Thyroid gland (tissue), 4 donors: Measurements from ENCODE around the gene XPNPEP2.

ENCODE experiments used
- POLR2A ChIP-seq, 2 donors: fragments of 450-650 bp; IDR thresholded peaks; one replicate each; pipeline ENCODE4 v1.6.1; 2017; ENCODE audit warnings: antibody characterized with exemption in 2 of 2, mild to moderate bottlenecking in 2 of 2, moderate library complexity in 1 of 2
- TF ChIP-seq, protein P1 (sequence below), 6 experiments: fragments of 200-600 bp in 3 of 6; fragments of 450-650 bp in 3 of 6; sonication (generic) in 3 of 6; IDR thresholded peaks; one replicate each; pipeline ENCODE4 v1.5.1; 2016 to 2019; ENCODE audit warnings: antibody characterized with exemption in 6 of 6, mild to moderate bottlenecking in 2 of 6, inconsistent platforms in 1 of 6, moderate library complexity in 1 of 6

DNA sequence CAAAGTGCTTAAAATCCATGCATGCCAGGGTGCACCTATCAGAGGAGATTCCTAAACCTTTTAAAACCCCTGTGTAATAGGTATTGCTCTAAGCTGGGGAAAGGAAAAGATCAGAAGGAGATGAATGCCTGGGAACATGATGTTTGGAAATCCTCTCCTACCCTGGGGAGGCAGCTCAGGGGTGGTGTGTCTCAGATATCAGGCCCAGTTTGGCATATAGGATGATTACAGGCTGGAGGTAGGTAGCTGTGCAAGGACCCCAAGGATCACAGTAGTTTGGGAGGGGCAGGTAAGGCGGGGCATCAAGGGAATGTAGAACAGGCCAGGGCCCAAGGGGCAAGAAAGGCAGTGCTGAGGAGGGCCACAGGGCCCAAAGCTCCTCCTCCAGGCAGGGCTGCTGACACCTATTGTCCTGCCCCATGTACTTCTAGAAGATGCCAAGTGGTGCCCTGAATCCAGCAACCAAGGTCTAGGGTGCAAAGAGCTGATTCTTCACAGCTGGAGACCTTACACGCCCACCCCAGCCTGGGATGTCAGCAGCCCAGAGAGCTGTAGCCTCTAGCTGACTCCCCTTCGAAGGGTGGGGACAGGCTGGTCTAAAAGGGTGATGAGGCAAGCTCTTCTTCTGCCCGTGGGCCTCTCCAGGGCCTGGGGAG lies 58.6 kb downstream of the XPNPEP2 start:
- TF ChIP-seq POLR2A (IDR thresholded peaks at IDR 0.05): no peak
- TF ChIP-seq, protein P1, sequence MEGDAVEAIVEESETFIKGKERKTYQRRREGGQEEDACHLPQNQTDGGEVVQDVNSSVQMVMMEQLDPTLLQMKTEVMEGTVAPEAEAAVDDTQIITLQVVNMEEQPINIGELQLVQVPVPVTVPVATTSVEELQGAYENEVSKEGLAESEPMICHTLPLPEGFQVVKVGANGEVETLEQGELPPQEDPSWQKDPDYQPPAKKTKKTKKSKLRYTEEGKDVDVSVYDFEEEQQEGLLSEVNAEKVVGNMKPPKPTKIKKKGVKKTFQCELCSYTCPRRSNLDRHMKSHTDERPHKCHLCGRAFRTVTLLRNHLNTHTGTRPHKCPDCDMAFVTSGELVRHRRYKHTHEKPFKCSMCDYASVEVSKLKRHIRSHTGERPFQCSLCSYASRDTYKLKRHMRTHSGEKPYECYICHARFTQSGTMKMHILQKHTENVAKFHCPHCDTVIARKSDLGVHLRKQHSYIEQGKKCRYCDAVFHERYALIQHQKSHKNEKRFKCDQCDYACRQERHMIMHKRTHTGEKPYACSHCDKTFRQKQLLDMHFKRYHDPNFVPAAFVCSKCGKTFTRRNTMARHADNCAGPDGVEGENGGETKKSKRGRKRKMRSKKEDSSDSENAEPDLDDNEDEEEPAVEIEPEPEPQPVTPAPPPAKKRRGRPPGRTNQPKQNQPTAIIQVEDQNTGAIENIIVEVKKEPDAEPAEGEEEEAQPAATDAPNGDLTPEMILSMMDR (IDR thresholded peaks at IDR 0.05): no peak
